WTC11 (cell line): ENCODE results near the gene RPTOR. TPM values are rescaled to one million over a fixed set of nuclear protein-coding genes. Genes with fewer than 3 reads are reported as not detected.

Experiments
- ATAC-seq: fragments of 200-7000 bp; cut with Tn5 transposase; 2 replicates; pipeline ENCODE4 v1.10.0; 2021; ENCODE audit warnings: mild to moderate bottlenecking, moderate library complexity
- CTCF ChIA-PET: fragments of 300-600 bp; sonication (Branson Sonifier 250); formaldehyde crosslinking; loops from one replicate; lab custom pipeline; 2021; ENCODE audit warnings: antibody characterized with exemption; lab: Charles Lee
- POLR2A ChIA-PET: fragments of 350-600 bp; sonication (Branson Sonifier 250); formaldehyde crosslinking; loops from one replicate; lab custom pipeline; 2021; ENCODE audit warnings: antibody characterized with exemption; lab: Charles Lee
- DNase-seq: peaks from one replicate; pipeline ENCODE4 v3.0.0; 2021; ENCODE audit warnings: low spot score
- H3K27ac Mint-ChIP-seq: 2 replicates; pipeline ENCODE4 v1.8.0; 2021; ENCODE audit warnings: mixed read lengths
- H3K27me3 Mint-ChIP-seq: 2 replicates; pipeline ENCODE4 v1.8.0; 2021; ENCODE audit warnings: low read depth, mild to moderate bottlenecking, moderate library complexity, mixed read lengths
- H3K36me3 Mint-ChIP-seq: 2 replicates; pipeline ENCODE4 v1.8.0; 2021; ENCODE audit warnings: mixed read lengths
- H3K4me1 Mint-ChIP-seq: 2 replicates; pipeline ENCODE4 v1.8.0; 2022; ENCODE audit warnings: mixed read lengths
- H3K4me3 Mint-ChIP-seq: 2 replicates; pipeline ENCODE4 v1.8.0; 2021; ENCODE audit warnings: mild to moderate bottlenecking, moderate library complexity, mixed read lengths
- H3K9me3 Mint-ChIP-seq: 2 replicates; pipeline ENCODE4 v1.8.0; 2021; ENCODE audit warnings: mixed read lengths
- ATF3 ChIP-seq: sonication (generic); formaldehyde crosslinking; conservative IDR thresholded peaks from 2 replicates; pipeline ENCODE4 v1.8.1; 2022; ENCODE audit warnings: mild to moderate bottlenecking, missing genetic modification reagents
- CREB1 ChIP-seq: sonication (generic); formaldehyde crosslinking; IDR thresholded peaks from 2 replicates; pipeline ENCODE4 v1.8.0; 2023; ENCODE audit warnings: mild to moderate bottlenecking, missing genetic modification reagents
- EMX1 ChIP-seq: fragments of 250-450 bp; sonication (Bioruptor Pico); IDR thresholded peaks from 2 replicates; pipeline ENCODE4 v1.8.0; 2021; ENCODE audit warnings: mild to moderate bottlenecking
- MXD4 ChIP-seq: fragments of 250-450 bp; sonication (Bioruptor Pico); IDR thresholded peaks from 2 replicates; pipeline ENCODE4 v1.8.0; 2021; ENCODE audit warnings: mild to moderate bottlenecking, moderate library complexity, borderline replicate concordance
- STAT6 ChIP-seq: sonication (generic); formaldehyde crosslinking; conservative IDR thresholded peaks from 2 replicates; pipeline ENCODE4 v1.8.1; 2023; ENCODE audit warnings: mild to moderate bottlenecking, low read depth, missing genetic modification reagents, moderate library complexity
- TCF7 ChIP-seq: sonication (generic); formaldehyde crosslinking; IDR thresholded peaks from 2 replicates; pipeline ENCODE4 v1.8.0; 2022; ENCODE audit warnings: mild to moderate bottlenecking, low read depth, missing genetic modification reagents, moderate library complexity
- TEAD1 ChIP-seq: sonication (generic); formaldehyde crosslinking; IDR thresholded peaks from 2 replicates; pipeline ENCODE4 v1.8.0; 2022; ENCODE audit warnings: mild to moderate bottlenecking, missing genetic modification reagents
- USF2 ChIP-seq: sonication (generic); formaldehyde crosslinking; IDR thresholded peaks from 2 replicates; pipeline ENCODE4 v1.8.1; 2023; ENCODE audit warnings: mild to moderate bottlenecking, missing genetic modification reagents, moderate library complexity
- ZNF121 ChIP-seq: sonication (generic); formaldehyde crosslinking; IDR thresholded peaks from 2 replicates; pipeline ENCODE4 v1.8.0; 2023; ENCODE audit warnings: missing genetic modification reagents
- ZNF281 ChIP-seq: sonication (generic); formaldehyde crosslinking; IDR thresholded peaks from 2 replicates; pipeline ENCODE4 v1.8.0; 2023; ENCODE audit warnings: mild to moderate bottlenecking, missing genetic modification reagents
- ZNF396 ChIP-seq: fragments of 250-450 bp; sonication (Bioruptor Pico); IDR thresholded peaks from 2 replicates; pipeline ENCODE4 v1.8.0; 2021; ENCODE audit warnings: mild to moderate bottlenecking, moderate library complexity, borderline replicate concordance
- ZNF416 ChIP-seq: fragments of 250-450 bp; sonication (Bioruptor Pico); IDR thresholded peaks from 2 replicates; pipeline ENCODE4 v1.9.0; 2021; ENCODE audit warnings: mild to moderate bottlenecking, inconsistent platforms
- ZNF423 ChIP-seq: fragments of 250-450 bp; sonication (Bioruptor Pico); IDR thresholded peaks from 2 replicates; pipeline ENCODE4 v2.1.2; 2022; ENCODE audit warnings: mild to moderate bottlenecking, moderate library complexity
- ZSCAN18 ChIP-seq: fragments of 250-450 bp; sonication (Bioruptor Pico); IDR thresholded peaks from 2 replicates; pipeline ENCODE4 v2.1.2; 2022; ENCODE audit warnings: mild to moderate bottlenecking, moderate library complexity
- total RNA-seq: library from RNA; stranded (reverse); gene quantifications from 3 replicates; pipeline ENCODE4 v1.2.3, GENCODE V29; 2021
- TF ChIP-seq, protein P1 (sequence below): sonication (generic); formaldehyde crosslinking; IDR thresholded peaks from 2 replicates; pipeline ENCODE4 v1.8.1; 2023; ENCODE audit warnings: mild to moderate bottlenecking, missing genetic modification reagents, borderline replicate concordance

RPTOR gene
- total RNA-seq, 1 experiment from 2014 or later, result 41.0 TPM

- TF ChIP-seq ZNF281 (CRISPR knock-in tag) (no peak), CREB1 (no peak)
- TF ChIP-seq, protein P1, sequence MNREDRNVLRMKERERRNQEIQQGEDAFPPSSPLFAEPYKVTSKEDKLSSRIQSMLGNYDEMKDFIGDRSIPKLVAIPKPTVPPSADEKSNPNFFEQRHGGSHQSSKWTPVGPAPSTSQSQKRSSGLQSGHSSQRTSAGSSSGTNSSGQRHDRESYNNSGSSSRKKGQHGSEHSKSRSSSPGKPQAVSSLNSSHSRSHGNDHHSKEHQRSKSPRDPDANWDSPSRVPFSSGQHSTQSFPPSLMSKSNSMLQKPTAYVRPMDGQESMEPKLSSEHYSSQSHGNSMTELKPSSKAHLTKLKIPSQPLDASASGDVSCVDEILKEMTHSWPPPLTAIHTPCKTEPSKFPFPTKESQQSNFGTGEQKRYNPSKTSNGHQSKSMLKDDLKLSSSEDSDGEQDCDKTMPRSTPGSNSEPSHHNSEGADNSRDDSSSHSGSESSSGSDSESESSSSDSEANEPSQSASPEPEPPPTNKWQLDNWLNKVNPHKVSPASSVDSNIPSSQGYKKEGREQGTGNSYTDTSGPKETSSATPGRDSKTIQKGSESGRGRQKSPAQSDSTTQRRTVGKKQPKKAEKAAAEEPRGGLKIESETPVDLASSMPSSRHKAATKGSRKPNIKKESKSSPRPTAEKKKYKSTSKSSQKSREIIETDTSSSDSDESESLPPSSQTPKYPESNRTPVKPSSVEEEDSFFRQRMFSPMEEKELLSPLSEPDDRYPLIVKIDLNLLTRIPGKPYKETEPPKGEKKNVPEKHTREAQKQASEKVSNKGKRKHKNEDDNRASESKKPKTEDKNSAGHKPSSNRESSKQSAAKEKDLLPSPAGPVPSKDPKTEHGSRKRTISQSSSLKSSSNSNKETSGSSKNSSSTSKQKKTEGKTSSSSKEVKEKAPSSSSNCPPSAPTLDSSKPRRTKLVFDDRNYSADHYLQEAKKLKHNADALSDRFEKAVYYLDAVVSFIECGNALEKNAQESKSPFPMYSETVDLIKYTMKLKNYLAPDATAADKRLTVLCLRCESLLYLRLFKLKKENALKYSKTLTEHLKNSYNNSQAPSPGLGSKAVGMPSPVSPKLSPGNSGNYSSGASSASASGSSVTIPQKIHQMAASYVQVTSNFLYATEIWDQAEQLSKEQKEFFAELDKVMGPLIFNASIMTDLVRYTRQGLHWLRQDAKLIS (CRISPR knock-in tag), result no peak
Observed at GRCh38 chr17:80861418-80861815, 316.8 kb downstream of the RPTOR start (continued).

- ATAC-seq, result no peak
- peaks cover 28% of the 10 kb centered on the region for H3K4me1 Mint-ChIP-seq
- no peak for TF ChIP-seq TCF7 (CRISPR knock-in tag)
- TF ChIP-seq ATF3 (CRISPR knock-in tag), result no peak
- TF ChIP-seq STAT6, result no peak
- no peak for TF ChIP-seq EMX1
- no peak for TF ChIP-seq USF2 (CRISPR knock-in tag)
- no peak for TF ChIP-seq TEAD1 (CRISPR knock-in tag)
- H3K27ac Mint-ChIP-seq, result peak overlapping the region; percentile 79; the same call in 1 of the 2 replicates
- H3K9me3 Mint-ChIP-seq, result no peaks in the 10 kb centered on the region
- ChIA-PET CTCF (interaction anchor here (0.6 to 1.6 kb wide), 4 partner anchors 11 to 106 kb away, joined by 3 to 4 read pairs (median 3); no protein-coding TSS in a partner anchor), POLR2A (interaction anchor here (0.6 kb wide), 1 partner anchor 24 kb away, joined by 3 read pairs; no protein-coding TSS in a partner anchor)
- no peak for DNase-seq
- H3K36me3 Mint-ChIP-seq, result peaks cover 9% of the 10 kb centered on the region; the same call in 1 of the 2 replicates
- H3K27me3 Mint-ChIP-seq, result no peaks in the 10 kb centered on the region
- no peak overlapping the region for H3K4me3 Mint-ChIP-seq
Observed at GRCh38 chr17:80861892-80862291, 317.3 kb downstream of the RPTOR start.

- Mint-ChIP-seq H3K4me3 (no peak overlapping the region), H3K9me3 (no peaks in the 10 kb centered on the region), H3K36me3 (peaks cover 9% of the 10 kb centered on the region; the same call in 1 of the 2 replicates), H3K27ac (peak overlapping the region; percentile 79; the same call in 1 of the 2 replicates), H3K27me3 (no peaks in the 10 kb centered on the region), H3K4me1 (peaks cover 28% of the 10 kb centered on the region)
- TF ChIP-seq MXD4 (no peak), ZNF416 (CRISPR knock-in tag) (no peak), ZNF396 (CRISPR knock-in tag) (no peak), ZNF121 (CRISPR knock-in tag) (no peak), ZSCAN18 (CRISPR knock-in tag) (no peak), ZNF423 (CRISPR knock-in tag) (no peak)
- CTCF ChIA-PET, result interaction anchor here (1.1 to 1.6 kb wide), 2 partner anchors 10 to 32 kb away, joined by 3 read pairs; no protein-coding TSS in a partner anchor
- DNase-seq (peak; percentile 62), ATAC-seq (peak; percentile 14; the same call in 1 of the 2 replicates)
- POLR2A ChIA-PET, result interaction anchor here (0.6 kb wide), 1 partner anchor 25 kb away, joined by 3 read pairs; no protein-coding TSS in a partner anchor
Observed at GRCh38 chr17:80862481-80862961, 317.9 kb downstream of the RPTOR start.
